Breast epithelium (tissue), 3 donors: ENCODE data around the gene ELAC1.

Experiments
- CTCF ChIP-seq, 3 donors: fragments of 450-650 bp; IDR thresholded peaks; one replicate each; pipeline ENCODE4 v1.5.1; 2016 to 2017; ENCODE audit warnings: antibody characterized with exemption in 3 of 3, mild to moderate bottlenecking in 3 of 3, moderate library complexity in 3 of 3
- POLR2A ChIP-seq: fragments of 450-650 bp; IDR thresholded peaks from one replicate; pipeline ENCODE4 v1.6.1; 2016; ENCODE audit warnings: antibody characterized with exemption, mild to moderate bottlenecking, moderate library complexity
- POLR2AphosphoS5 ChIP-seq, 3 donors: sonication (generic); formaldehyde crosslinking; IDR thresholded peaks; one replicate each; pipeline ENCODE4 v1.6.1; 2017; ENCODE audit warnings: antibody characterized with exemption in 3 of 3

DNA sequence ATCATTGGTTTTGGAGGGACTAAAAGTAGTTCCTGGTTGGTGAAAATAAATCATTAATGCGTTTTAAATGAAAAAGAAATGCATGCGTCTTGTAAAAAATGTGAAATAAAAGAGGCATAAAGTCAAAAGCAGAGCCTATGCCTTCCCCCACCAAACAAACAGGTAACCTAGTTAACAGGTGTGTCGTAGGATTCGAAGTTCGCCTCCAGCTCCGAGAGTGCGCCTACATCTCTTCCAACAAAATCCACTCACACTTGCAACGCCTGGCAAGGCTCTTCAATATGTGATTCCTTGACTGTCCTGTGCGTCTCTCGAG lies 61.5 kb downstream of the ELAC1 start:
- TF ChIP-seq CTCF (IDR thresholded peaks at IDR 0.05) (no peak), POLR2AphosphoS5 (IDR thresholded peaks at IDR 0.05) (no peak), POLR2A (no peak)
